Natural killer cell (primary cell): ENCODE results near the gene PRKAR1A. TPM values are rescaled to one million over a fixed set of nuclear protein-coding genes. Genes with fewer than 3 reads are reported as not detected.

ENCODE experiments used
- ATAC-seq, 3 donors: fragments of 150-1000 bp in 2 of 3; fragments of 200-7000 bp in 1 of 3; cut with Tn5 transposase; 1 replicate in 1 of 3; 2 replicates in 2 of 3; pipeline ENCODE4 v1.10.0; 2021; ENCODE audit warnings: mild to moderate bottlenecking in 2 of 3, moderate library complexity in 2 of 3
- DNase-seq, 2 donors: peaks; one replicate each; pipeline versions ENCODE4 v3.0.0 to v3.0.0-alpha.2; 2013 to 2021; ENCODE audit warnings: mixed read lengths in 1 of 2
- H3K27ac ChIP-seq: one replicate; pipeline ENCODE4 v1.5.1; 2013; ENCODE audit warnings: mild to moderate bottlenecking, low read length
- H3K27me3 ChIP-seq: one replicate; pipeline ENCODE4 v1.6.1; 2013; ENCODE audit warnings: low read length; ENCODE audit not compliant: control insufficient read depth, insufficient read depth
- H3K36me3 ChIP-seq: one replicate; pipeline ENCODE4 v1.6.1; 2013; ENCODE audit warnings: low read length; ENCODE audit not compliant: control insufficient read depth, insufficient read depth
- H3K4me1 ChIP-seq: one replicate; pipeline ENCODE4 v1.6.1; 2013; ENCODE audit warnings: low read length; ENCODE audit not compliant: control insufficient read depth, insufficient read depth
- H3K4me3 ChIP-seq: one replicate; pipeline ENCODE4 v1.5.1; 2013; ENCODE audit warnings: low read length
- H3K9me3 ChIP-seq: one replicate; pipeline ENCODE4 v1.6.1; 2013; ENCODE audit warnings: low read length; ENCODE audit not compliant: control insufficient read depth, insufficient read depth
- H3K27ac Mint-ChIP-seq, 2 donors: one replicate each; pipeline ENCODE4 v1.8.0; 2022; ENCODE audit warnings: mild to moderate bottlenecking in 2 of 2, mixed read lengths in 2 of 2, moderate library complexity in 1 of 2
- H3K27me3 Mint-ChIP-seq, 2 donors: one replicate each; pipeline ENCODE4 v1.8.0; 2022; ENCODE audit warnings: low read depth in 2 of 2, mixed read lengths in 2 of 2
- H3K36me3 Mint-ChIP-seq: one replicate; pipeline ENCODE4 v1.8.0; 2022; ENCODE audit warnings: mixed read lengths
- H3K4me1 Mint-ChIP-seq, 2 donors: one replicate each; pipeline ENCODE4 v1.8.0; 2022; ENCODE audit warnings: mixed read lengths in 2 of 2
- H3K4me3 Mint-ChIP-seq: one replicate; pipeline ENCODE4 v1.8.0; 2022; ENCODE audit warnings: mild to moderate bottlenecking, moderate library complexity, mixed read lengths
- H3K9me3 Mint-ChIP-seq, 2 donors: one replicate each; pipeline ENCODE4 v1.8.0; 2022; ENCODE audit warnings: mixed read lengths in 2 of 2
- WGBS: methylation state at CpG from one replicate; pipeline ENCODE4 v1.1.7; 2013; ENCODE audit warnings: missing lambda C conversion rate; ENCODE audit not compliant: insufficient coverage; 5-methylcytosine and 5-hydroxymethylcytosine counted together
- intact Hi-C: fragments of 100-400 bp; cut with micrococcal nuclease; formaldehyde crosslinking; loops from one replicate; pipeline ENCODE4 v1.14.2; 2022
- total RNA-seq, 4 donors: library from RNA; stranded (reverse); fragments of 120-200 nt in 1 of 4; gene quantifications; one replicate each; pipeline versions ENCODE4 v1.2.3 to v1.2.4, GENCODE V29; 2013 to 2022
- TF ChIP-seq, protein P1 (sequence below): fragments of 200-600 bp; IDR thresholded peaks from one replicate; pipeline ENCODE4 v1.8.0; 2022; ENCODE audit warnings: antibody characterized with exemption

The PRKAR1A gene
- total RNA-seq = 100 to 1,000 TPM; 215 to 267 (median 234) TPM
- total RNA-seq (2013) = 242 TPM

- Histone ChIP-seq H3K4me3 (peak within 1 kb of the TSS; percentile 90), H3K36me3 (peaks cover 22% of the 10 kb centered on the region), H3K4me1 (peaks cover 14% of the 10 kb centered on the region), H3K27me3 (no peaks in the 10 kb centered on the region), H3K27ac (peak within 1 kb of the TSS; percentile 100), H3K9me3 (no peaks in the 10 kb centered on the region)
- Mint-ChIP-seq H3K9me3 (no peaks in the 10 kb centered on the region), H3K36me3 (peaks cover 24% of the 10 kb centered on the region), H3K27me3 (no peaks in the 10 kb centered on the region), H3K27ac (peak within 1 kb of the TSS; percentile 98), H3K4me3 (peak within 1 kb of the TSS; percentile 99), H3K4me1 (peaks cover 72 to 75% of the 10 kb centered on the region in 2 donors)
- peak; percentile 73 to 91 (median 84) for ATAC-seq
- intact Hi-C loops = loop anchor here (1.0 to 5.0 kb wide), 2 partner anchors 51 to 1265 kb away; partner anchors contain the start of gene HELZ
- under 1% methylated on average over 81 of the region's 81 CpGs for WGBS
- TF ChIP-seq, protein P1, sequence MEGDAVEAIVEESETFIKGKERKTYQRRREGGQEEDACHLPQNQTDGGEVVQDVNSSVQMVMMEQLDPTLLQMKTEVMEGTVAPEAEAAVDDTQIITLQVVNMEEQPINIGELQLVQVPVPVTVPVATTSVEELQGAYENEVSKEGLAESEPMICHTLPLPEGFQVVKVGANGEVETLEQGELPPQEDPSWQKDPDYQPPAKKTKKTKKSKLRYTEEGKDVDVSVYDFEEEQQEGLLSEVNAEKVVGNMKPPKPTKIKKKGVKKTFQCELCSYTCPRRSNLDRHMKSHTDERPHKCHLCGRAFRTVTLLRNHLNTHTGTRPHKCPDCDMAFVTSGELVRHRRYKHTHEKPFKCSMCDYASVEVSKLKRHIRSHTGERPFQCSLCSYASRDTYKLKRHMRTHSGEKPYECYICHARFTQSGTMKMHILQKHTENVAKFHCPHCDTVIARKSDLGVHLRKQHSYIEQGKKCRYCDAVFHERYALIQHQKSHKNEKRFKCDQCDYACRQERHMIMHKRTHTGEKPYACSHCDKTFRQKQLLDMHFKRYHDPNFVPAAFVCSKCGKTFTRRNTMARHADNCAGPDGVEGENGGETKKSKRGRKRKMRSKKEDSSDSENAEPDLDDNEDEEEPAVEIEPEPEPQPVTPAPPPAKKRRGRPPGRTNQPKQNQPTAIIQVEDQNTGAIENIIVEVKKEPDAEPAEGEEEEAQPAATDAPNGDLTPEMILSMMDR = no peak
- DNase-seq = peak; percentile 97 to 98
These were observed at the start of gene PRKAR1A for GRCh38 chr17:68512247-68512959. Gene PRKAR1A, plus strand, starts transcription at chr17:68512430. Its CDS starts 2,970 bp downstream, at chr17:68515400.

GRCh38 chr17:68463211-68464019 is 48.8 kb upstream of the PRKAR1A start:
- H3K4me1 ChIP-seq = peaks cover 30% of the 10 kb centered on the region
- Mint-ChIP-seq H3K27me3 (peaks cover 0 to 2% of the 10 kb centered on the region in 2 donors), H3K27ac (peak overlapping the region; percentile 39 to 94), H3K36me3 (no peaks in the 10 kb centered on the region), H3K4me3 (no peak overlapping the region), H3K4me1 (peaks cover 48 to 56% of the 10 kb centered on the region in 2 donors), H3K9me3 (no peaks in the 10 kb centered on the region)
- TF ChIP-seq, protein P1 = no peak
- ATAC-seq (no peak), DNase-seq (no peak)
- no peaks in the 10 kb centered on the region for H3K27me3 ChIP-seq
- intact Hi-C loops = loop anchor here (1.0 to 5.0 kb wide), 5 partner anchors 27 to 501 kb away; partner anchors contain the start of gene AMZ2
- H3K36me3 ChIP-seq = no peaks in the 10 kb centered on the region
- no peak overlapping the region for H3K27ac ChIP-seq
- 81% methylated on average over 4 of the region's 6 CpGs for WGBS
- no peaks in the 10 kb centered on the region for H3K9me3 ChIP-seq
- no peak overlapping the region for H3K4me3 ChIP-seq

DNA sequence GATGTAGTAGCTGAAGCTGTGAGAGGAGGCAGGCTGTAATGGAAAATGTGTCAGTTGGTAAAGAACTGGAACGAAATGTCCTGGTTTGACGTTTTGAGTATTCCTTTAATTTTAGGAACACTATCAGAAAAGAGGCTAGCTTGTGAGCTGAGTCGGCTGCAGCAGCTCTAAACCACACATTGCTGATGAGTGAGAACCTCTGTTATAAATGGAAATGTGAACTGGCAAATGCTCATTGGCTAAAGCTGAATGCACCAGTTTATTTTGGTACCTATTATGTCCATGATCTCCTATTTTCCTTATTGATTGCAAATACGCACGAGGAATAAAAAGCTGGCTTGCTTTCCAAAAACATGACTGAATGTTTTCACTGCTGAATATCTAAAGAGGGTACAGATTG is 43.9 kb upstream of the PRKAR1A start:
- TF ChIP-seq, protein P1 = no peak
- DNase-seq (no peak), ATAC-seq (no peak)
- WGBS = 58% methylated on average over 5 of the region's 5 CpGs
- H3K27ac Mint-ChIP-seq = no peak overlapping the region
- peaks cover 0 to 6% of the 10 kb centered on the region in 2 donors for H3K27me3 Mint-ChIP-seq
- H3K4me1 ChIP-seq = no peaks in the 10 kb centered on the region
- no peaks in the 10 kb centered on the region for H3K9me3 ChIP-seq
- H3K36me3 ChIP-seq = no peaks in the 10 kb centered on the region
- no peak overlapping the region for H3K4me3 Mint-ChIP-seq
- no peaks in the 10 kb centered on the region for H3K9me3 Mint-ChIP-seq
- H3K27ac ChIP-seq = no peak overlapping the region
- intact Hi-C loops = no loop called here
- H3K4me3 ChIP-seq = no peak overlapping the region
- H3K36me3 Mint-ChIP-seq = no peaks in the 10 kb centered on the region
- H3K27me3 ChIP-seq = no peaks in the 10 kb centered on the region
- H3K4me1 Mint-ChIP-seq = peaks cover under 1 to 8% of the 10 kb centered on the region in 2 donors
